Breast epithelium (tissue), 3 donors: ENCODE results near the gene CSNK1A1L.

Experiments used
- POLR2A ChIP-seq: fragments of 450-650 bp; IDR thresholded peaks from one replicate; pipeline ENCODE4 v1.6.1; 2016; ENCODE audit warnings: antibody characterized with exemption, mild to moderate bottlenecking, moderate library complexity
- TF ChIP-seq, protein P1 (sequence below), 3 donors: fragments of 450-650 bp; IDR thresholded peaks; one replicate each; pipeline ENCODE4 v1.5.1; 2016 to 2017; ENCODE audit warnings: antibody characterized with exemption in 3 of 3, mild to moderate bottlenecking in 3 of 3, moderate library complexity in 3 of 3

- TF ChIP-seq, protein P1, sequence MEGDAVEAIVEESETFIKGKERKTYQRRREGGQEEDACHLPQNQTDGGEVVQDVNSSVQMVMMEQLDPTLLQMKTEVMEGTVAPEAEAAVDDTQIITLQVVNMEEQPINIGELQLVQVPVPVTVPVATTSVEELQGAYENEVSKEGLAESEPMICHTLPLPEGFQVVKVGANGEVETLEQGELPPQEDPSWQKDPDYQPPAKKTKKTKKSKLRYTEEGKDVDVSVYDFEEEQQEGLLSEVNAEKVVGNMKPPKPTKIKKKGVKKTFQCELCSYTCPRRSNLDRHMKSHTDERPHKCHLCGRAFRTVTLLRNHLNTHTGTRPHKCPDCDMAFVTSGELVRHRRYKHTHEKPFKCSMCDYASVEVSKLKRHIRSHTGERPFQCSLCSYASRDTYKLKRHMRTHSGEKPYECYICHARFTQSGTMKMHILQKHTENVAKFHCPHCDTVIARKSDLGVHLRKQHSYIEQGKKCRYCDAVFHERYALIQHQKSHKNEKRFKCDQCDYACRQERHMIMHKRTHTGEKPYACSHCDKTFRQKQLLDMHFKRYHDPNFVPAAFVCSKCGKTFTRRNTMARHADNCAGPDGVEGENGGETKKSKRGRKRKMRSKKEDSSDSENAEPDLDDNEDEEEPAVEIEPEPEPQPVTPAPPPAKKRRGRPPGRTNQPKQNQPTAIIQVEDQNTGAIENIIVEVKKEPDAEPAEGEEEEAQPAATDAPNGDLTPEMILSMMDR (IDR thresholded peaks at IDR 0.05): no peak
- TF ChIP-seq POLR2A: no peak
Observed at GRCh38 chr13:37105251-37105714, at the start of gene CSNK1A1L.
